GM19193 (cell line): ENCODE data around the gene MIDN.

Experiments used
- POLR2A ChIP-seq: IDR thresholded peaks from 4 replicates; pipeline ENCODE4 v1.6.1; 2011; ENCODE audit not compliant: insufficient read depth, insufficient read length; ENCODE audit errors: extremely low read depth

MIDN gene

DNA sequence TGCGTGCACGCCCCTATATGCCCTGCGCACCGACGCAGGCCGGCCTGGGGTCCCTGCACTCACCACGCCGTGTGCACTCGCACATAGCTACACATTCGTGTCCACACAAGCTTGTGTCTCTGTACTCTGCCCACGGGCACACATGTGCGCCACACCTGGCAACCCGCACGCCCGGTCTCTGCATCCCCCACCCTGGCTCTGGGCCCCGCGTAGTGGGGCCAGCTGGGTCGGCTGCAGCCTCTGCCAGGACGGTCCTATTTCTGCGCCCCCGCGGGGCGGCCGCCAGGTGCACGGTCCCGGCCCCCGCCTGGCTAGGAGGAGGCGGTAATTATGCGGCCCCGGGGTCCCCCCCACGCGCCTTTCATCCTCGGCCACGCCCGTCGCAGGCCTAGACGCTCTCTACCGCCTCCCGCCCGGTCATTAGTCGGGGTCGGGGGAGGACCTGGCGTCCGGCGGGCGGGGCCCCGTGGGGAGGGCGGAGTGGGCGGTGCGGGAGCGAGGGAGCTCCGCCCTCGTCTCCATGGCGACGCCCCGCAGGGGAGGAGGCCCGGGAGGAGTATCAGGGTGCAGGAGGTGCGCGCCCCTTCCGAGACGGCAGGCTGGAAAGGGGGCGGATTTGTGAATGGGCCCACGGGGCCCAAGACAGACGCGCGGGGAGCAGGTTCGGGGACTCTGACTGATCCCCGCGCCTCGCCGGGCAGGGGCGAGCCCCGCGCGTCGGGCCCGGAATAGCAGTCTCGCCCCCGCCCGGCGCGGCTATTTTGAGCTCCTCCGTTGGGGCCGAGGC lies 17.9 kb downstream of the MIDN start:
- TF ChIP-seq POLR2A, result no peak

DNA sequence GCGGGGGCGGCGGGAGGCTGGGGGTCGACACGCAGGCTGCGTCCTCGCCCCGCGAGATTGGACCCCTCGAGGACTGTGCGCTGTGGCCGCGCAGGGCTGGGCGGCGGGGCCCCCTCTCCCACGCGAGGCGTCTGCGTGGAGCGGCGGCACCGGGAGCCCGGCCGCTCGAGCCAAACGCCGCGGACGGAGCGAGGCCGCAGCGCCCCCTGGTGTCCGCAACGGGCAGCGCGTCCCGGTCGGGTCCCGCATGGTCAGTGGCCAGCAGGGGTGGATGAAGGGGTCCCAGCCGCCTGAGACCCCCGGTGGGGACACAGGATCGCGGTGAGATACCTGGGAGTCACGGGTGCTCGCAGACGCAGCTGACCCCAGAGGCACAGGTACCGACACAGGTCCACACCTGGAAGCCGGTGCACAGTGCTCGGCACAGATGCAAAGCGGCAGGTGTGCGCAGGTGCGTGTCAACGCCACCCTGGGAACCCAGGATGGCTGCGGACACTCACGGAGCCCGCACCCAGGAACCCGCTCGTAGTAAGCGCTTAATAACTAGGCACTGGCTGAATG lies 18.6 kb downstream of the MIDN start:
- TF ChIP-seq POLR2A, result no peak

DNA sequence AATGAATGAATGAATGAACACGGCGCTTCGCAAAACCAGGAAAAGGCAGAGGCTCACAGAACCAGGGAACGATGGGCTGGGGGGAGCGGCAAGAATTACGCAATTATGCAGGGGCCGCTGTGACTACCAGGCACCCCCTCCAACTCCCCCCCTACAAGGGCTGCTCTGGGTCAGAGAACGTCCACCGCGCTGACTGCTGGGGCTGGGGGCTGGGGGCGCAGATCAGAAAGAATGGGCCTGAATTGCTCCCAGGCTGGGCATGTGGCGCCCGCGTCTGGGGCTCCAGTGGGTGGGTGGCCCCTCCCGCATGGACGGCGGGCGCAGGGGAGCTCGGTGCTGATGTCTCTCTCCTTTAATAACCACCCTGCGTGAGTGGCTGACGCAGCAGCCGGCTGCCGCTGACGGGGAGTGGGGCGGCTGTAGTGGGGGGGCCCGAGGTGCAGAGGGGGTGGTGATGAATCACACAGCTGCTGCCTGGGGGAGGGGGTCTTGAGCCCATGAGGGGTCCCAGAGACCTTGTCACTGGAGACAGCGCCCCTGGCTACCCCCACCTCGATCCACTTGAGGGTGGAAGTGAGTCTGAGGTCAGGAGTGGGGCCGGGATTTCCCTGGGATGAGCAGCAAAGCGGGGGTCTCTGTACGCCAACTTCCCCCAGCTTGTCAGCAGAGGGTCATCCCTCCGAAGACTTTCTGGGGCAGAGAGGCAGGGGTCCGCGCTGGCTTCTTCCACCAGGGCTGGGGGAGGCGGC lies 19.3 kb downstream of the MIDN start:
- TF ChIP-seq POLR2A, result no peak

DNA sequence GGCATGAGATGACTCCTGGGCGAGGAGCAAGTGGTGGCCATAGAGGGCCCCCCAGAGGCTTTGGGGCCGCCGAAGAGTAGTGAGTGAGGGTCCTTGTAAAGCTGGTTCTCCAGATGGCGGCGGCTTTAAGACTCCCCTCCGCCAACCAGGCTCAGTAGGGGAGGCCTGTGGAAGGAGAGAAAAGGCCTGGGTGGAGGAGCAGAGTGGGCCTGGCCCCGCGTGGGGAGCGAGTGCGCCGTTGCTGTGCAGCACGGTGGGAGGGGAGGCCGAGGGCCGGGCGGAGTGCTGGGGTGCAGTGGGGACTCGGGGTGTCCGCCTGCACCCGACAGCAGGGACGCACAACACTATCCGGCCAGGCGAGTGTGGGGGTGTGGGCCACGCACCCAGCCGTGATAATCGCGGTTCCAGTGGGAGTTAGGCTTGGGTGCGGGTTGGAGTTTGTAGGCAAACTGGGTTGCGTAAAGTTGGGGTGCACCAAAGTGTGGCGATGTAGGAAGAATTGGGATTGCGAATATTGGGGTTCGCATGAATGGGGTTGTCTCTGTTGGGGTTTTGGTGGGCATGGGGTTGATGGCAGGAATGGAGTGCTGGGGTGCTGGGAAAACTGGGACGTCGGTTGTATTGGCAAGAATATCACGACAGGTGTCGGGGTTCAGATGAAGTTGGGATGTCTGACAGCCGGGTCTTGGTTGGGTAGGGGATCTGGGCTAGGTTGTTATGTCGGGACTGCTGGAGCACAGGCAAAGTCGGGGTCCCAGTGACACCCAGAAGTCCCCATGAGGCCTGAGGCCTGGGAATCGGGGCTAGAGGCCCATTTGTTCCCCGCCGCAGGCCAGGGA lies 20.1 kb downstream of the MIDN start:
- TF ChIP-seq POLR2A, result no peak

DNA sequence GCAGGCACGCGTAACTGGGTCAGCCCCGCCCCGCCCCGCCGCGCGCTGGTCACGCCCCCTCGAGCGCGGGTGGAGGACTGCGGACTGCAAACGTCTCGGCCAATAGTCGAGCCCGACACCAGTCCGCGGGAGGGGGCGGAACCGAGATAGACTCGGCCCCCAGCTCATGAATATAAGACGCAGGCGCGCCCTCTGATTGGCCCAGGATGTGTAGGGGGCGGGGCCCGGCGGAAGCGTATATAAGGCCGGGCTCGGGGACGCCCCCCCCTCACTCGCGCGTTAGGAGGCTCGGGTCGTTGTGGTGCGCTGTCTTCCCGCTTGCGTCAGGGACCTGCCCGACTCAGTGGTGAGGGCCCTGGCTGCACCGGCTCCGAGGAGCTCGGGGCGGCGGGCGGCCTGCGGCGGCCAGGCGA lies 20.7 kb downstream of the MIDN start, which contains the start of gene CIRBP:
Gene CIRBP (plus strand): TSS at position 268 of the 413 bp plus-strand sequence. CDS start 1,602 bp downstream, outside the sequence.
- TF ChIP-seq POLR2A, result peak; percentile 100

DNA sequence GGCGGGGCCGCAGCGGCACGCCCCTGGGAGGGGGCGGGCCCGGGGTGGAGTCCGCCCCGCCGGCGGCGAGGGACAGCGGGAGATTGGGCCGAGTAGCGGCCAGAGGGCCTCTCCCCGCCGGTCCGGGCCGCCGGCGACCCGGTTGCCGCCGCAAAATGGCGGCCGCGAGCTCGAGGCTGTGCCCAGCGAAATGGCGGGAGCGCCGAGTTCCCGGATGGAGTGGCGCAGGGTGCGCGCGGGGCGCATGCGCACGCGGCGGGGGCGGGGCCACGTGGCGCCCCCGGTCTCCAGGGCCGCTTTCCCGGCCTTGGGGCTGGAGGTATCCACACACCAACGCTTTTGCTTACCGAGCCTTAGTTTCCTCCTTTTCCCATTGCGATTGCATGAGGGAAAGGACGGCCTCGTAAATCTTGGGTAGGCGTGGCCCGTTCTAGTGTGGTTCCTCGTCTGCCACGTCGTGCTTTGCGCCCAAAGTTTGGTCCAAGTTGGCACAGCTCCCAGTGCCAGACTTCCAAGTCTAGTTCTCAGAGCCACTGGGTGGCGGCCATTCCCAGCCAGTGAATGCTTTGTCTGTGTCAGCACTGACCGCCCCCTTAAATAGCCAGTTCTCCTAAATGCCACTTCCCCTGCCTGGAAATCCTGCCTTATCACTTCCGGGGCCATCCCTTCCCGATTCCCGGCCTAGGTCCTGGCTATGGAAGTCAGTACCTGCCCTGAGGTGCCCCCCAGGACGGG lies 21.3 kb downstream of the MIDN start:
- peak; percentile 62 for TF ChIP-seq POLR2A

DNA sequence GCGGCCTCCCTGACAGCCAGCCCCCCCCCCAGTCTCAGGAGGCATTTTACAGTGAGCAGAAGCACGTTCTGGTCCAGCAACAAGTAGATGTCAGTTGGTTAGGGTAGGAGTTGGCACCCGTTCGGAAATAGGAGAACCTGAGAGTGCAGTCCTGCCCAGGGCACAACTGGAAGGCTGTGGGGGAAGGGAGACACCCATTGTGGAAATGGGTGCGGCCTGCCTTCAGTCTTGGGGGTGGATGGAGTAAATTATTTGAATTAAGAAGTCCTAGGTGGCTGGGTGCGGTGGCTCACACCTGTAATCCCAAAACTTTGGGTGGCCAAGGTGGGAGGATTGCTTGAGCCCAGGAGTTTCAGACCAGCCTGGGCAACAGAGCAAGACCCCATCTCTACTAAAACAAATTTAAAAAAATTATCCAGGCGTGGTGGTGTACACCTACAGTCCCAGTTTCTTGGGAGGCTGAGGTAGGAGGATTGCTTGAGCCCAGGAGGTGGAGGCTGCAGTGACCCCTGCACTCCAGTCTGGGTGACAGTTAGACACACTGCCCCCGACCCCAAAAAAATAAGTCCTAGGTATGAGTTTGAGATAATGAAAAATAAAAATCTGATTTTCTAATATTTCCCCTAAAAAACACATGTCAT lies 21.9 kb downstream of the MIDN start:
- TF ChIP-seq POLR2A, result no peak

DNA sequence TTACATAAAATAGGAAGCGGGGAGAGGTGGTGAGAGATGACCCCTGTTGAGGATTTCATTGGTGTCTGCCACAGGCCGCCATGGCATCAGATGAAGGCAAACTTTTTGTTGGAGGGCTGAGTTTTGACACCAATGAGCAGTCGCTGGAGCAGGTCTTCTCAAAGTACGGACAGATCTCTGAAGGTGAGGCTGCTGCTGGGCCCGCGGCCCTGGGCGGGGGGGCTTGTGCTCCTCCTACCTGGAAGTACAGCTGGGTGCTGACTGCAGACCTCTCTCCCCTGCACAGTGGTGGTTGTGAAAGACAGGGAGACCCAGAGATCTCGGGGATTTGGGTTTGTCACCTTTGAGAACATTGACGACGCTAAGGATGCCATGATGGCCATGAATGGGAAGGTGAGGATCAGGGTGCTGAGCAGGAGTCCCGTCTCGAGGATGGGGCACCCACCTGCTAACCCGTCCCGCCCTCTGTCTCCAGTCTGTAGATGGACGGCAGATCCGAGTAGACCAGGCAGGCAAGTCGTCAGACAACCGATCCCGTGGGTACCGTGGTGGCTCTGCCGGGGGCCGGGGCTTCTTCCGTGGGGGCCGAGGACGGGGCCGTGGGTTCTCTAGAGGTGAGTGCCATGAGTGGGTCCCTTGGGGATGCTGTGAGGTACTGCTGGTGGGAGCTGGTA lies 22.6 kb downstream of the MIDN start:
- no peak for TF ChIP-seq POLR2A

DNA sequence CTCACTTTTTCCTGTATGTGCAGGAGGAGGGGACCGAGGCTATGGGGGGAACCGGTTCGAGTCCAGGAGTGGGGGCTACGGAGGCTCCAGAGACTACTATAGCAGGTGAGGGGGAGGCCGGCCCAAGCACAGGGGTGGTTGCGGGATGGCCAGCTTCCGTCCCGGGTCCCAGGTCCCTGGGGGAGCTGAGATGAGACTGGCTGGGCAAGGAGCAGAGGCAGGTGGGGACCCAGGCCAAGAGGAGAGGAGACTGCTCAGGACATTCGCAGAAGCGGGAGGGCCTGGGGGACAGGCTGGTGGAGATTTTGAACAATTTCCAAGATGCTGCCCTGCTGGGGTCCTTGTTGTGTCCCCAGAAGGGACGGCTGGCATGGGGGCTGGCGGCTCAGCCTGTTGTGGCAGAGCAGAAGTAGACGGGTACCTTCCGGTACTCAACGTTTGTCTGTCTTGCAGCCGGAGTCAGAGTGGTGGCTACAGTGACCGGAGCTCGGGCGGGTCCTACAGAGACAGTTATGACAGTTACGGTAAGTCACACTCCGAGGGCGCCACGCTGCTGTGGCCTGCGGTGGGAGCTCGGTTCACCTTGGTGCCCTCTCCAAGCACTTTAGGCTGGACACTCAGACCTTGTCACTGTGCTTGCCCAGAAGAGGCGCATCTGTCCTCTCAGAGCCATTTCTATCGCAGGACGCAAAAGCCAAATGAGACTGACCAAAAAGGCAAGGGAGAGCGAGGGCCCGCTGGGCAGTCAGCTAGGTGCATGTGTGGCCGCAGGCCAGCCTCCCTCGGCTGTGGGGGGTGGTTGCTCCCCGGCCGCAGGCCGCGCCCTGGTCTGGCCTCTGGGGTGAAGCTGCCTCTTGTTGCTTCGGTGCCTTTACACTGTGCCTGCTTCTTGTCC lies 23.4 kb downstream of the MIDN start:
- TF ChIP-seq POLR2A, result peak; percentile 24

DNA sequence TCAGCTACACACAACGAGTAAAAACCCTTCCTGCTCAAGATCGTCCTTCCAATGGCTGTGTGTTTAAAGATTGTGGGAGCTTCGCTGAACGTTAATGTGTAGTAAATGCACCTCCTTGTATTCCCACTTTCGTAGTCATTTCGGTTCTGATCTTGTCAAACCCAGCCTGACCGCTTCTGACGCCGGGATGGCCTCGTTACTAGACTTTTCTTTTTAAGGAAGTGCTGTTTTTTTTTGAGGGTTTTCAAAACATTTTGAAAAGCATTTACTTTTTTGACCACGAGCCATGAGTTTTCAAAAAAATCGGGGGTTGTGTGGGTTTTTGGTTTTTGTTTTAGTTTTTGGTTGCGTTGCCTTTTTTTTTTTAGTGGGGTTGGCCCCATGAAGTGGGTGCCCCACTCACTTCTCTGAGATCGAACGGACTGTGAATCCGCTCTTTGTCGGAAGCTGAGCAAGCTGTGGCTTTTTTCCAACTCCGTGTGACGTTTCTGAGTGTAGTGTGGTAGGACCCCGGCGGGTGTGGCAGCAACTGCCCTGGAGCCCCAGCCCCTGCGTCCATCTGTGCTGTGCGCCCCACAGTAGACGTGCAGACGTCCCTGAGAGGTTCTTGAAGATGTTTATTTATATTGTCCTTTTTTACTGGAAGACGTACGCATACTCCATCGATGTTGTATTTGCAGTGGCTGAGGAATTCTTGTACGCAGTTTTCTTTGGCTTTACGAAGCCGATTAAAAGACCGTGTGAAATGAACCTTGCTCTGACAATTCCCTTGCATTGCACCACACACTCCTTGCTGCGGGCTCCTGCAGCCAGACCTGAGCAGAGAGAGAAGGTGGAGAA lies 24.3 kb downstream of the MIDN start:
- TF ChIP-seq POLR2A, result no peak

DNA sequence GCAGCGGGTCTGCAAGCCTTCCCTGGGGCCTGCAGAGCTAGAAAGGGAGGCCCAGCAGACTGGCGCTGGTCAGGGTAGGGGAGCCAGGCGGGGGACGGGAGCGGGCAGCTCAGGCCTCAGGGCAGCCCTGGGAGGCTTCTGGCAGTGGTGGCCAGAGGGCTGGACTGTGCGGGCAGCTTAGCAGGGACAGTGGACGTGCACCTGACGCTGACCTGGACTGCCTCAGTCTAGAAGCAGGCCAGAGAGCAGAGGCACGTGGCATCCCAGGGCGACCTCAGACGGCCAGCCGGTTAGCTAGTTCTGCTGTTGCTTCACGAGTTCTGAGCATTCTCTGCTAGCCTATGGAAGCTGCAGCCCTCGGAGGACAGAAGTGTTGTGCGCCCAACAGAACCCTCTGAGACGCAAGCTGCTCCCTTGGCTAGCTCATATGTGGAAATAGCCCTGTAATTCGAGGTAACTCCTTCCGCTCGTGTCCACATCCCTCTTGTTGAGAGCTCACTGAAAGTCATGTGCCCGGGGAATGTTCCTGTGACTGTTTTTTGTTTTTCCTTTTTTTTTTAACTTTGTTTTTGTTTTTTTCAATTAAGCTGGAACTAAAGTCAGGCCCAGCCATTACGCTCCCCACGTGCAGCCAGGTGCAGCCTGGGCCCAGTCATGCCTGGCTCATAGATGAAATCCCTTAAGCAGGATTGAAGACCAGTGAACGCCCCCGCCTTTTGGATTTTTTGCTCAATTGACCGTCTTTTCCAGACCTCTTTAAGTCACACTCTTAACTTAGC lies 25.1 kb downstream of the MIDN start:
- peak; percentile 42 for TF ChIP-seq POLR2A
